Osteoblast (primary cell): ENCODE measurements around the gene WDR54. TPM values are rescaled to one million over a fixed set of nuclear protein-coding genes. Genes with fewer than 3 reads are reported as not detected.

Experiments
- DNase-seq: peaks from one replicate; pipeline ENCODE4 v3.0.0; 2011; ENCODE audit warnings: low spot score, mixed read lengths; ENCODE audit not compliant: insufficient read length; ENCODE audit errors: missing footprints
- H2AFZ ChIP-seq: 2 replicates; pipeline ENCODE4 v1.6.0; 2011; ENCODE audit warnings: mild to moderate bottlenecking, low read length
- H3K27ac ChIP-seq: 2 replicates; pipeline ENCODE4 v1.5.1; 2011; ENCODE audit warnings: mild to moderate bottlenecking, low read depth, low read length, moderate library complexity
- H3K27me3 ChIP-seq: 2 replicates; pipeline ENCODE4 v1.6.0; 2012; ENCODE audit warnings: mild to moderate bottlenecking, control low read depth, inconsistent platforms, low read length, moderate library complexity; ENCODE audit not compliant: insufficient read depth
- H3K36me3 ChIP-seq: 2 replicates; pipeline ENCODE4 v1.5.1; 2011; ENCODE audit warnings: mild to moderate bottlenecking, low read length, control low read depth, moderate library complexity; ENCODE audit not compliant: insufficient read depth
- H3K4me1 ChIP-seq: 2 replicates; pipeline ENCODE4 v1.5.1; 2011; ENCODE audit warnings: mild to moderate bottlenecking, low read length, control low read depth, moderate library complexity; ENCODE audit not compliant: insufficient read depth
- H3K4me2 ChIP-seq: 2 replicates; pipeline ENCODE4 v1.6.0; 2011; ENCODE audit warnings: mild to moderate bottlenecking, low read length; ENCODE audit not compliant: insufficient read depth
- H3K4me3 ChIP-seq: fragments of 200-600 bp; sonication (generic); 3 replicates; pipeline ENCODE4 v1.5.1; 2012; ENCODE audit warnings: mild to moderate bottlenecking, low read length, inconsistent platforms; ENCODE audit not compliant: insufficient read depth
- H3K79me2 ChIP-seq: 2 replicates; pipeline ENCODE4 v1.6.0; 2012; ENCODE audit warnings: mild to moderate bottlenecking, low read length, control low read depth, inconsistent platforms; ENCODE audit not compliant: insufficient read depth
- H3K9me3 ChIP-seq: 2 replicates; pipeline ENCODE4 v1.5.1; 2011; ENCODE audit warnings: low read depth, low read length, control low read depth
- H4K20me1 ChIP-seq: 2 replicates; pipeline ENCODE4 v1.6.0; 2012; ENCODE audit warnings: mild to moderate bottlenecking, low read length, control low read depth; ENCODE audit not compliant: insufficient read depth
- CTCF ChIP-seq: IDR thresholded peaks from 2 replicates; pipeline ENCODE4 v1.5.1; 2011; ENCODE audit warnings: mild to moderate bottlenecking, low read depth, low read length, moderate library complexity; ENCODE audit errors: extremely low read depth
- total RNA-seq: library from RNA; depleted of rRNA; stranded (reverse); fragments of >200 nt; gene quantifications from 2 replicates; pipeline ENCODE4 v1.2.3, GENCODE V29; 2012

WDR54 gene
- 21.2 and 23.9 TPM in 2 replicates for total RNA-seq

GRCh38 chr2:74421221-74421870, at the start of gene WDR54, which contains the start of gene C2orf81:
WDR54 (plus strand) TSS chr2:74421730; CDS start chr2:74422154, 424 bp downstream.
C2orf81 (minus strand) TSS chr2:74421619; CDS start chr2:74421560, 59 bp downstream.
- Histone ChIP-seq H3K79me2 (no peaks in the 10 kb centered on the region), H3K4me2 (peak within 1 kb of the TSS; percentile 99), H3K9me3 (no peaks in the 10 kb centered on the region), H3K36me3 (peaks cover 10% of the 10 kb centered on the region), H3K27me3 (no peaks in the 10 kb centered on the region), H2AFZ (peak within 1 kb of the TSS; percentile 97), H3K4me3 (peak within 1 kb of the TSS; percentile 93), H3K27ac (peak within 1 kb of the TSS; percentile 65), H4K20me1 (no peaks in the 10 kb centered on the region), H3K4me1 (peaks cover 10% of the 10 kb centered on the region)
- no peak for TF ChIP-seq CTCF
- peak; percentile 99 for DNase-seq

GRCh38 chr2:74372674-74373073, 48.9 kb upstream of the WDR54 start:
- H3K4me3 ChIP-seq = no peak overlapping the region
- peaks cover 6% of the 10 kb centered on the region for H3K4me1 ChIP-seq
- peak overlapping the region; percentile 17 for H3K27ac ChIP-seq
- H3K27me3 ChIP-seq = no peaks in the 10 kb centered on the region
- H3K9me3 ChIP-seq = no peaks in the 10 kb centered on the region
- H4K20me1 ChIP-seq = peaks cover 27% of the 10 kb centered on the region
- H3K4me2 ChIP-seq = no peak overlapping the region
- DNase-seq = peak; percentile 45
- H2AFZ ChIP-seq = no peak overlapping the region
- peaks cover 65% of the 10 kb centered on the region for H3K36me3 ChIP-seq
- TF ChIP-seq CTCF = no peak
- H3K79me2 ChIP-seq = peaks cover 57% of the 10 kb centered on the region

GRCh38 chr2:74373221-74373676, 48.3 kb upstream of the WDR54 start:
- H3K79me2 ChIP-seq = peaks cover 62% of the 10 kb centered on the region
- peaks cover 6% of the 10 kb centered on the region for H3K4me1 ChIP-seq
- no peak overlapping the region for H2AFZ ChIP-seq
- H3K4me2 ChIP-seq = no peak overlapping the region
- no peaks in the 10 kb centered on the region for H3K27me3 ChIP-seq
- peaks cover 65% of the 10 kb centered on the region for H3K36me3 ChIP-seq
- H4K20me1 ChIP-seq = peaks cover 32% of the 10 kb centered on the region
- TF ChIP-seq CTCF = no peak
- peak; percentile 90 for DNase-seq
- no peak overlapping the region for H3K4me3 ChIP-seq
- no peaks in the 10 kb centered on the region for H3K9me3 ChIP-seq
- H3K27ac ChIP-seq = no peak overlapping the region

- Histone ChIP-seq H3K27me3 (no peaks in the 10 kb centered on the region), H3K4me2 (no peak overlapping the region), H3K79me2 (peaks cover 69% of the 10 kb centered on the region), H4K20me1 (peaks cover 32% of the 10 kb centered on the region), H3K4me3 (no peak overlapping the region), H3K4me1 (peaks cover 6% of the 10 kb centered on the region), H3K36me3 (peaks cover 58% of the 10 kb centered on the region), H3K27ac (no peak overlapping the region), H3K9me3 (no peaks in the 10 kb centered on the region), H2AFZ (no peak overlapping the region)
- no peak for TF ChIP-seq CTCF
- peak; percentile 47 for DNase-seq
These were observed 47.5 kb upstream of the WDR54 start for GRCh38 chr2:74373985-74374384.
